A549 treated with GW870086 at 1 μM for 4 hours (cell line): ENCODE measurements around the gene ERN1. TPM values are rescaled to one million over a fixed set of nuclear protein-coding genes. Genes with fewer than 3 reads are reported as not detected.

Experiments used
- total RNA-seq: library from RNA; stranded (reverse); fragments of 200-300 nt; extraction: Qiagen RNA extraction; gene quantifications from 5 replicates; pipeline ENCODE4 v1.2.3, GENCODE V29; 2022; ENCODE audit warnings: low read depth

The ERN1 gene
- 3.4 to 4.3 TPM (median 4.2 TPM) in 5 replicates for total RNA-seq

GRCh38 chr17:64129765-64130558, at the start of gene ERN1:
TSS of gene ERN1 (minus strand) at chr17:64130144. CDS start at chr17:64130029, 115 bp downstream.

GRCh38 chr17:64020056-64020766, 109.7 kb downstream of the ERN1 start, which contains the start of gene ICAM2:
TSS of gene ICAM2 (minus strand) at chr17:64020633. CDS start at chr17:64006691, 13,942 bp downstream.

GRCh38 chr17:63998050-63998720, 131.8 kb downstream of the ERN1 start, which contains the start of gene PRR29:
TSS of gene PRR29 (plus strand) at chr17:63998351. CDS start at chr17:63998365, 14 bp downstream.

Other genes starting within 250 kb of the ERN1 start
- gene GH2, start 248.2 kb downstream of the ERN1 start, total RNA-seq, result not detected in 5 replicates
- not detected in 5 replicates for gene CSH1, start 233.6 kb downstream of the ERN1 start, total RNA-seq
- not detected in 5 replicates for gene CSHL1, start 218.9 kb downstream of the ERN1 start, total RNA-seq
- not detected in 5 replicates for gene GH1, start 211.3 kb downstream of the ERN1 start, total RNA-seq
- not detected in 5 replicates for gene CD79B, start 197.8 kb downstream of the ERN1 start, total RNA-seq
- 0.03 to 0.07 TPM (median 0.03 TPM) in 5 replicates for gene SCN4A, start 157.2 kb downstream of the ERN1 start, total RNA-seq
- 0.35 to 0.75 TPM (median 0.53 TPM) in 5 replicates for gene PRR29, start 131.8 kb downstream of the ERN1 start, total RNA-seq
- not detected in 5 replicates for gene ICAM2, start 109.5 kb downstream of the ERN1 start, total RNA-seq
- 10.4 to 13.3 TPM (median 12.1 TPM) in 5 replicates for gene TEX2, start 133.1 kb upstream of the ERN1 start, total RNA-seq